Measurements from ENCODE around the gene ZNF322.

The ZNF322 gene

DNA sequence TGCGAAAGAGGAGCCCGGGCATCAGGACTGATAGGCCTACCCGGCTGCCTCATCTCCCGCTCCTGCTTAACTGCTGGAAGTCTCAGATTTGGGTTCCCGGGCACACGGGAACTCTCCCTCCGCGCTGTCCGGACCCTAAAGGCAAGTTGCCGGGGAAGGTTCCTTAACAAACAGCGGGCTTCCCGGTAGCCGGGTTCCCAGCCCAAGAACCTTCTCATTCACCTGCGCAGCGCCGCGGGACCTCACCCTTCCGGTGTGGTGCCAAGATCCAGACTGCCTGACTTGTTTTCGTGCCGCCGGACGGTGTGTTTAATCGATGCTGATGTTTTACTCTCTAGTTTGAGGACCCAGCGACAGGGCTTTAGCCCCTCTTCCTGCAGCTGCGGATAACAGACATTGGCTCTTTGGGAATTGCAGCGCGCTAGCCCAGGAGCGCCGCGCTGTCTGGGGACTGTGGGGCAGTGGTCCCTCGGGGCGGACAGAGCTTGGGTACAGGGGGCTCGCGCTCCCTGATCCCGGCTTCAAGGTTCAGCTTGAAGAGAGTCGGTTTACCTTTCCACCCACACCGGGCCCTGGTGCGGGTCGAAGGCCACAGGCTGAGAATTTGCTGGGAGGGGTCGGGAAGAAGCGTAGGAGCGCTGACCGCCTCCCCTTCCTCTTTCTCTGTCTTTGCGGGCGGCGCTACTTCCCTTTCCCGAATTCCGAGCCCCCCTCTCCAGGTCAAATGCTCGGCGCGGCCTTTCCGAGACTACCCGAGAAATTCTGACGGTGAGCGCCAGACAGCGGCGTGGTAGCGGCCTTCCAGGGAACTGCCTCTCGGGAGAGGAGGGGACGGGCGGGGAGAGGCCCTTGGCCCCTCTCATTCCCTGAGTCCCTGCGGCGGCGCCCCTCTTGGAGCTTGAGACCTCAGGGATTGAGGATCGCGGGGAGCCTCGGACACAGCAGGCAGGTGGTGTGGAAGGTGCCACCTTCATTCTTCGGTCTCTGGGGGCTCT, 45.6 kb downstream of the ZNF322 start:
- DNase-seq (ENCODE audit: low spot score) = no peak

DNA sequence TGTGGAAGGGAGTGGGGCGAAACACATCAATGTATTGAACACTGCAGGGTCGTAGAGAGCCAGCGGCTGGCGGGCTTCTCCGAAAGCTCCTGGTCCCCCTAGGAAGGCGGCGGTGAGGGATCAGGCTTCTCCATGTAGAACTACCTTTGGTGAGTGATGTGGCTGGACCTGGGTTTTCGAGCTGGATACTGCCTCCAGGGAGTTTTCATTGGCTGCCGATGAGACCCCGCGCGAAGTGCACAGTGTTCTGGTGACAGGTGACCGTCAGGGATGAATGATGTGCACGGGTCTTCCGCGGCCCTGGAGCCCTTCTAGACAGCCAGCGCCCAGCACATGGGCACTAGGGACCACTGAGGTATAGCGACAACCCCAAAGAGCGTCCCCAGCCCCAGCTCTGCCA, 46.3 kb downstream of the ZNF322 start:
- DNase-seq (ENCODE audit: low spot score) = no peak

DNA sequence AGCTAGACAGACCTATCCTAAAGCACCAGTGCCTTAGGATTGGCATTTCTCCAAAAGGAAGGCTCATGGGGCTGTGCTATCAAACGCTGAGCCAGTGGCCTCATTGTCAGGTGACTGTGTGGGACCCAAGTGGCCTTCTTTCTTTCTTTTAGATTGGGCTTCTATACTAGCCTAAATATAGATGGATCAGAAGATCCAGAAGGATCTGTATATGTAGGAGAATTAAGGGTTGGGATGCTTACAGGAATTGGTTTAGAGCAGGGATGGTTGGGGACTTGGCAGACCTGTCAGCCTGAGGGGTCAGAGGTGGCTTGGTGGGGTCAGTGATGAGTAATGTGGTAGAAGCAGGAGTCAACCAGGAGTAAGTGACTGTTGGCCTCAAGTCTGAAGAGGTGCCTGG, 47.9 kb downstream of the ZNF322 start:
- DNase-seq (ENCODE audit: low spot score) = no peak

DNA sequence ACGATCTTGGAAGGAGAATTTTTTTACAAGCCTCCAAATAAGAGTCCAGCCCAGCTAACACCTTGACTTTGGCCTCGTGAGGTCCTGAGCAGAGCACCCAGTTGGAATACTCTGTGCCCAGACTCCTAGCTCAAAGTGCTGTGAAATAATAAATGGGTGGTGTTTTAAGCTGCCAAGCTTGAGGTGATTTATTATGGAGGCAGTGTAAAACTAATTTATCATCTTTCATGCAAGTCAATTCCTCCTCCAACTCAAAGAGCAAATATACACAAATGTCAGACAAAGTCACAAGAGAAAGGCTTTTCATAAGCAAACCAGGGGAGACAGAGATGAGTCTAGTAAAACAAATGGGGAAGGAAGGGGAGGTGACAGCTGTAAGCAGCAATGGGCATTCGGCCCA, 50.1 kb downstream of the ZNF322 start:
- no peak for DNase-seq (ENCODE audit: low spot score)

DNA sequence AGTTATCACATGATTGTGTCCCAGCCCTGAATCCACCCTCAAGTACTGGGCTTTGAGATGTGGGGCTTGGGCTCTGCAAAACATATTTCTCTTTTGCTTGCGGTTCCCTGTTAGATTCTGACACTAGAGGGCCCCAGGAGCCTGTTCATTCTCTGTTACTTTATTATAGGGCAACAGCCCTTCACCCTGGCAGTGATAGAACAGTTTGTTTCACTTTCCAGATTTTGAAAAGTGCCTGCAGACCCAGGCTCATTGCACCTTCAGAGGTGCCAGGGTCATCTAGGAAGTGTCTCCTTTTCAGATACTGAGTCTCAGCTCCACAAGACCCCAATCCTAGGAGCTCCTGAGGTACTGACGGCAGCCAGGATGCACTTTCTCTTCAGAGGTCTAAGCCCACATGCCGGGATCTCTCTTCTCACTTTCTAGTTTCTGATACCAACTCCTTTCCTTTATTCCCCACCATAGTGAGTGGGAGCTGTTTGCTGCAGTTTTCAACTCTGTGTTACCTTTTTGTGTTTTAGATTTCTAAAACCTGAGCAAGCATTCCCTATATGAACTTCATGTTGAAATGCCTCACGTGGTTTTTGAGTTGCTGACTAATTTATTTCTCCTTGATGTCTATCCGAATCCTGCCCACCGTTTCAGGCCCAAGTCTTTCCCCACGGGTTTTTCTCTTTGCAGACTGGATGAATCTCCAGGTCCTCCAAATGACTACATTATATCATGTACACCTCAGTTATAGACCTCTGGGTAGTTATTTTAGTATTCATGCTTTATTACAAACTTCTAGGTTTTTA, 51.9 kb downstream of the ZNF322 start:
- peak; percentile 70 for DNase-seq (ENCODE audit: low spot score)

DNA sequence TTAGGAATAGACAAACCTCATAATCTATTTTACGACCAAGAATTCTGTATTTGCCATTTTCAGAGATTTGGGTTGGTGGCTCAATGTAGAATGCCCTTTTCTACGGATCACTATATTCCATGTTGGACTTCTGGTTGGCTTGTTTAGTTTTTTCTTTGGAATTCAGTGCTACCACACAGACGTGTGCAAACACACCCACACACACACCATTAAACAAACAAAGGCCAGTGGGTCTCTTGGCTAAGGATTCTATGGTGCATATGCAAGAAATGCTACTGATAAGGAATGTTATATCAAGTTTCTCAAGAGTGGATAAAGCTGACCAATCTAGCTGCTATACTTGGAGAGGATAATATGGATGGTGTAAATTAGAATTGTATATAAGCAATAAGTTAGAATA, 54.7 kb downstream of the ZNF322 start:
- no peak for DNase-seq (ENCODE audit: low spot score)

DNA sequence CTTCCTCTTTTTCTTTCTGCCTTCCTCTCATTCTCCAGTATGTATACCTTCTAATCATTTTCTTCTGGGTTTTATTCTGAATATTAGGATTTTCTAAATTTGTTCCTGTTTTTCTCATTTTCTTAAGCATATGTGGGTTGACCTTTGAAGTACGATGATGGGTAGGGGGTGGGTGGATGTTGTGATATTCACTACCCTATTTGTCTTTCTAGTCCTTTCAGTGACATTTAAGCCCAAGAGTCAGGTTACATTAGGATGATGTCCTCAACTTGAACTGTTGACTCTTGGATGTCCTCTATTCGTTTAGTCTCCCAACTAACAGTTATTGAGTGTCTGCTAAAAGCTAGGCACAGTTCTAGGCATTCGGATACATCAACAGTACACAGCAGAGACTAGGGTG, 55.5 kb downstream of the ZNF322 start:
- DNase-seq (ENCODE audit: low spot score) = no peak

DNA sequence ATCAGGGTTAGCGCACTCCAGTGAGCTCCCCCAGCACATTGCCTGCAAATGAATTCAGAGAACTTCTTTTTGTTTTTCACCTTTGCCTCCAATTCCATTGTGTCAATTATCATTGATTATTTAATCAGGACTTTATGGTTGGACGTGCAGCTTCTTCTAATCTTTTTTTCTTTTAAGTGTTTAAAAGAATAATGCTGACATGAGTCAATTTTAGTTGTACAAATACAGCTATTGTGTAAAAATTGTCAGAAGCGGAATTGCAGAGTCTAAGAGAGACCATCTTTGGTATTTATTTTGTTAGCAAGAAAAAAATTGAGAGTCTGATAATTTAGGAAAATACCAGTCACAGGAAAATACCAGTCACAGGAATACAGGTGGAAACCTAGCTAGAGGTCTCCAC, 57.3 kb downstream of the ZNF322 start:
- no peak for DNase-seq (ENCODE audit: low spot score)

DNA sequence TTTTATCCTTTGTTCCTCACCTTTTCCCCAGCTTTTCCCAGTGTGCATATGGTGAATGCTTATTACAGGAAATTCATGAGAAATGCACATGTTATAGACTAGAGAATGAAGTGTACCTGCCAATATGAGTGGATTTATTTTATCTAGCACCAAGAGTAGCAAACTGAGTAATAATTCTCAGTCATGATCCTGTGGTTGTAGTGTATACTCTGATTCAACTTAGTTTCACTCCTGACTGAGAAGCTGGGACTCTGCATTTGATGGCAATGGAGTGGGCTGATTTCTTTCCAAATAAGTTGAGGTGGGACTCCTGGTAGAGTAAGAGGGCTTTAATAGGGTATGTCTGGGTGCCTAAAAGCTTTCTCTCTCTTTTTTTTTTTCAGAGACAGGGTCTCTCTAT, 58.8 kb downstream of the ZNF322 start:
- DNase-seq (ENCODE audit: low spot score) = no peak

DNA sequence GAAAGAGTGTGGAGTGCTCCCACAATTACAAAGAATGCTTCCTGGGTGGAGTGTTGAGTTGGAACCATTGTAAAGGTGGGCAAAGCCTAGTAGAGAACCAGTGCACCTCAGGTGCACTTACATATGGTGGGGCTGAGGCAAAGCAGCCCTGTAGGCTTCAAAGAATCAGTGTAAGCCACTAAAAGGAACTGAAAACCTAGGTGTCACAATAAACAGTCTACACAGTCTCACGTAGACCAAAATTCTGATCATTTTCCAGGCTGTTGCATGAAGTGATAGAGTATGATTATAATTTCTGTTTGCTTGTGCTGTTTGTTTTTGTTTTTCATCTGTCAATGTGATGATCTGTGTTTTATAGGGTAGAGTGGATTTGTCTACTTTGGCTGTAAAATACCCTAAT, 60.0 kb downstream of the ZNF322 start:
- DNase-seq (ENCODE audit: low spot score) = no peak

DNA sequence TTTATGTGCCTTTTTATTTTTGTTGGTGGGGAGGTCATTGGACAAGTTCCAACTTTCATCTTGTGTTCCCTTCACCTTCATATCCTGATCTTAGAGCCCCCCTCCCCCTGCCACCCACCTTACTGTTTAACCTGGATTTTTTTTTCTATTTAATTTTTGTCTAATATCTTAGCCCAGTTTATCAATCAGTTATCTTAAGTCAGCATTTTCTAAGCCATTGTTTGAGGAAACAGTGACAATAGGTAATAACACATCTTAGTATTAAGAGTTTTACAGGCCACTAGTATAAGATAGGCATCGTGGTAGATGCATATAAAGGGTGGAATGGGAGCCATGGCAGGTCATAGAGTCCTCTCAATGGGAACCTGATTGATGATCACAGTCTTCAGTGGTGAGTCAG, 60.4 kb downstream of the ZNF322 start:
- no peak for DNase-seq (ENCODE audit: low spot score)

DNA sequence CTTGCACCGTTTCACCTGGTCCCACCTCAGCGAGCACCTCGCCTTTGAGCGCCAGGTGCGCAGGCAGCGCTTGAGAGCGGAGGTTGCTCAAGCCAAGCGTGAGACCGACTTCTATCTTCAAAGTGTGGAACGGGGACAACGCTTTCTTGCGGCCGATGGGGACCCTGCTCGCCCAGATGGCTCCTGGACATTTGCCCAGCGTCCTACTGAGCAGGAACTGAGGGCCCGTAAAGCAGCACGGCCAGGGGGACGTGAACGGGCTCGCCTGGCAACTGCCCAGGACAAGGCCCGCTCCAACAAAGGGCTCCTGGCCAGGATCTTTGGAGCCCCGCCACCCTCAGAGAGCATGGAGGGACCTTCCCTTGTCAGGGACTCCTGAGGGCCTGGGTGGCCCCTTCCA, 61.3 kb downstream of the ZNF322 start:
- DNase-seq (ENCODE audit: low spot score) = no peak

DNA sequence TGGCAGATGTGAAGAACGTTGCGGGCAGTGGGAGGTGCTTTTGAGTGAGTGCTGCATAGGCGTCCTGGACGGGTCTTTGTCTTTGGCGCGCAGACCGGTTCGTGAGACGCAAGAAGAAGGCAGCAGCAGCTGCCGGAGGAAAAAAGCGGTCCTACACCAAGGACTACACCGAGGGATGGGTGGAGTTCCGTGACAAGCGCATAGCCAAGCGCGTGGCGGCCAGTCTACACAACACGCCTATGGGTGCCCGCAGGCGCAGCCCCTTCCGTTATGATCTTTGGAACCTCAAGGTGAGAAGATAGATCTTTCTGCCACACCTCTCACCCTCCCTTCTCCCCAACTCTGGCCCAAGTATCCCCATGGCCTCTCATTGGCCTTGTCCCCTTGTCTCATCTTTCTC, 61.7 kb downstream of the ZNF322 start:
- DNase-seq (ENCODE audit: low spot score) = no peak

DNA sequence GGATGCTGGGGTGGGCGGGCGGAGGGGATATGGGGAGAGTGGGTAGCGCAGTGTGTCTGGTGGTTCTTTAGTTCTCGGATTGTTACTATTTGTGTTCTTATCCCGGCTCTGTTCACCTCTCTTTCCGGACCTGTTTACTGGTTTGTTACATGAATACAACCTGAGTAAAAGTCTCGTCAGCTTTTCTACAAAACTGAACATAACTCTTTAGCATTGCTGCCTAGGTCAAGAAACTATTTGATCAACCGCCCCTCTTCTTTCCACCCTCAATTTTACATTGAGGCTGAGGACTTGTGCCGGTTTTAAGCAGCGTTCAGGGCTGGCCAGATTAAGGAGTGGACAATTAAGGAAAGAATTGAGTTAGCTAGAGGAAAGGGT, 62.2 kb downstream of the ZNF322 start:
- DNase-seq (ENCODE audit: low spot score) = no peak

DNA sequence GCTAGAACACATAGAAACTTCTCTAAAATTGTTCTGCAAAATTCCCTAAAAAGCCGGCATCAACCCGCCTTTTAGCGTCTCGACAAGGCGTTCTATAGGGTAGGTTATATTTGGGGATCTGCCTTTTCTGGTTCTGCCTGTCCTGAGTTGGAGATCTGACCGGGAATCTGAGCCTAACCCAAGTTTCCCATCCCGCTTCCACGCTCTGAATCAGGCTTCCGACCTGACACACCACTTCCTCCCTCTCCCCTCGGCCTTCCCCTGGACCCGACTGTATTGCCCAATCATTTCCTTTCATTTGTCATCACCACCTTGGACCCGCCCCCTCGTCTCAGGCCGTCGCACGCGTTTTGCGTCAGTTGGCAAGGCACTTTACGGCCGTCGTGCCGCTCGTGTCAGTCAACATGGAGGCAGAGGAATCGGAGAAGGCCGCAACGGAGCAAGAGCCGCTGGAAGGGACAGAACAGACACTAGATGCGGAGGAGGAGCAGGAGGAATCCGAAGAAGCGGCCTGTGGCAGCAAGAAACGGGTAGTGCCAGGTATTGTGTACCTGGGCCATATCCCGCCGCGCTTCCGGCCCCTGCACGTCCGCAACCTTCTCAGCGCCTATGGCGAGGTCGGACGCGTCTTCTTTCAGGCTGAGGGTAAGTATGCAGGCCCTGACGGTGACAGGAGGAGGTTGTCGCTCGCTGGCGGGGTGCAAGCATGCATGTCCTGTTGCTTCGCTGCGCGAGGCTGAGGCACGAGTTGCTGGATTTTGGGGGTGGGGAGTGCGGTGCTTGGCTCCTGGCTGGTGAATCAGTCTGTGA, 62.8 kb downstream of the ZNF322 start, which contains the start of gene ABT1:
Gene ABT1 (plus strand): TSS at position 375 of the 810 bp plus-strand sequence. CDS start 30 bp downstream, at position 405.
- peak; percentile 99 for DNase-seq (ENCODE audit: low spot score)

DNA sequence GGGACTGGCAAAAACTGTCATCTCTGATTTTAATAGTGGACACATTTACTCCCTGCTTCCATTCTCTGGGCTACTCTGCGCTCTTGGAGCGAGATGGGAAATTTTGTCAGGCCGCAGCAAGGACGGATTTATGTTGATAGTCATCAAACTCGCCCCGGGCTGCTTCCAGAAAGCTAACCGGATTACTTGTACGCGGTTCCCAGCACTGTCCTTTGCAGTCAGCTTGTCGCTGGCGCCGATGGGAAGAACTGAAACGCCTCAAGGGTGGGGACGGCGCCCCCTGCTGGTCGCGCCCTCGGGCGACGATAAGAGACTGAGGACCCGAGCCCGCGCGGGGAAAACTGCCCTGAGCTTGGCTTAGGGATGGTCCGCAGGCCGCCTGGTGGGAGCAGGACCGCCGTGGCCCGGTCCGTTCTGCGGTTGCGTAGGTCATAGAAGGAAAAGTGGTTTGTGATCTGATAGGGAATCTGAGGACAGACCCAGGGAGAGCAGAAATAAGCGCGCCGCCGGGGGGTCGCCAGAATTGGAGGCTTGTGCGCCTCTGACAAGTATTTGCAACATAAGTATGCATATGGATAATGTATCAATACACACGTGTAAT, 63.8 kb downstream of the ZNF322 start:
- DNase-seq (ENCODE audit: low spot score) = peak; percentile 93

DNA sequence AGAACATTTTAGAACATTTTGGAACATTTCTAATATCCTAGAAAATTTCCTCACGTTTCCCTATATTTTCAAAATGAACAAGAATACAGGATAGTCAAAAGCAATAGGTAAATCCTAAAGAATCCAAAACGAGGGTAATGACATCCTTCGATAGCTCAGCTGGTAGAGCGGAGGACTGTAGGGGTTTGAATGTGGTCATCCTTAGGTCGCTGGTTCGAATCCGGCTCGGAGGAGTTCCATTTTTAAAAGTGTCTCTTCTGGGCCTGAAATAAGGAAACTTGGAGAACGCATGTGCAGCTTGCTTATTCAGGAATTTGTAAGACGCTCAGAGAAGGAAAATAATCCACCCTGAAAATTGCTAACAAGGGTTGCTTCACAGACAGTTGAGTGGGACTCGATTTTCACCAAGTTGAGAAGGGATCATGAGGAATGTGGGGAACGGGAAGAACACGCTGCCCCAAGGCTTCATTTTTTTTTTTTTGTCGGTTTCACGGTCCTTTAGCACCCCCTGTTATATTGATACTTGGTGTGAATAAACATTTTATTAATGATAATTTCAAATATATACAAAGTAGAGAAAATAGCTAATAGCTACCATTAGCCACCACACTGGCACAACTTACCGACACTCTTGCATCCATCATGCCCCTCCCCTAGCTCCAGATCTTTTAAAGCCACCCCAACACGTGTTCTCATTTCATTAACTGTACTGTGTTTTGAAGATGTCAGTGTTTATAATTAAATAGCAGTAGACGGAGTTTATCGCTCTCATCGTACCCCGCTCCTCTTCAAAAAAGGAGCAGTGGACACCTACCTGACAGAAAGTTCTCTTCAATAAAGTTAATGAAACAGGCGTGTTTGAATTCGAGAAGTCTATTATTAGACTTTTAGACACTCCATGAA, 64.6 kb downstream of the ZNF322 start:
- peak; percentile 69 for DNase-seq (ENCODE audit: low spot score)

DNA sequence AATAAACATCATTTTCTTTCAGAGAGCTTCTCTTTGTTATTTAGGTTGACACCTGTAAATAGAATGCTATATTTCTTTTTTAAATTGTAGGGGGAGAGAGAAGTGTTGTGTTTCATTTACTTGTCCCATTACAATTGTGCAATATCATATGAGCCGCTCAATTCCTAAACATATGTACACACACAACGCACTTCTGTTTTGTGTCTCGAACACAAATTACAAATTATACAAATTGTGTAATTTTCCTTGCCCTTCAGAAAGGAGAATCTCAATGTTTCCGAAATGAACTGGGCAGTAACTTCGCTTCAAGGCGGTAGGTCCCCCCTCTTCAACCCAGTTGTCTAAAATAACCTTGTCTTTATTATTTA, 65.4 kb downstream of the ZNF322 start:
- no peak for DNase-seq (ENCODE audit: low spot score)

DNA sequence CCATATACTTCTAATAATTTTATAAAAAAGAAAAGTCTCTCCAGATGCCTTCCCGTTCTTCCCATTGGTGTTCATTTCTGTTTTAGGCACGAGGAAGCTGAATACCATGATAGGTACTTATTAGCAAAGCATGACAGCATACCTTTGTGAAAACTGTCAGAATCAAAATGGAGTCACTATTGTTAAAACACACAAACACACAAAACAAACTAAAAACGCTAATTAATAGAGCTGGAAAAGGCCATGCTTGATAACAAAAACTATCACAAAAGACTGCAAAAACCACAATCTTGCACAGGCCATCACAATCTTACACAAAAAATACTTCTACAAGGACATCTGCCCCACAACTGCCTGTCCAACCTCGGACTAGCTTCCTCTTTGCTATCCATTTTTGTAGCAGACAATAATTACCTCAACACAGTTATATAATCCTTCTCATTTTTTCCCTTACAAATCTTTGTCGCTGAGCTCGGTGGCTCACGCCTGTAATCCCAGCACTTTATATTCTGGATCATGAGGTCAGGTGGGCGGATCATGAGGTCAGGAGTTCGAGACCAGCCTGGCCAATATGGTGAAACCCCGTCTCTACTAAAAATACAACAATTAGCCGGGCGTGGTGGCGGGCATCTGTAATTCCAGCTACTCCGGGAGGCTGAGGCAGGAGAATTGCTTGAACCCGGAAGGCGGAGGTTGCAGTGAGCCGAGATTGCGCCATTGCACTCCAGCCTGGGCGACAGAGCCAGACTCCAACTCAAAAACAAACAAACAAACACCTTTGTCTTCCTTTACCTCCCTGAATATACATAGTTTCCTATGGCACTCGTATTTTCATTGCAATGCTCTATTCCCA, 66.0 kb downstream of the ZNF322 start:
- no peak for DNase-seq (ENCODE audit: low spot score)

DNA sequence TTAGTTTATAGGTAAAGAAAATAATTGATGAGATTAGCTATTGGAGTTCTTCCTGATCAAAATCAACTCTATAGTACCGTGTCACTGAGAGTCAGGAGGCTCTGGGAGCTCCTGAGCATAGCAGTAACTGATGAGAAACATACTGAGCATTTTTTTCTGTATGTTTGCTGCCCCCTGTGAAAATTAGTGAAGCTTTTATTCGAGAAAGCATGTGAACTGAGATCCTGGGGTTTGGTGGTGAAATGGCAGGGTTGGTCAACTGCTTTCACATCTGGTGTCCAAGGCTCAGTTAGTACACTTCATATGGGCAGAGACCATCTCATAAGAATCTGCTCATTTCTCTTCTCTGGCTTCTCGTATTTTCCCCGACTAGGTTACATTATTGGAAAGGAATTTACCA, 66.9 kb downstream of the ZNF322 start:
- no peak for DNase-seq (ENCODE audit: low spot score)

Measured in pons (tissue), 1 donor.